HepG2 (cell line): Measurements from ENCODE around the gene ERBB3. TPM values are rescaled to one million over a fixed set of nuclear protein-coding genes. Genes with fewer than 3 reads are reported as not detected.

ENCODE experiments used
- HOXD1 ChIP-seq: sonication (generic); formaldehyde crosslinking; IDR thresholded peaks from 2 replicates; pipeline ENCODE4 v1.5.0; 2020; ENCODE audit warnings: missing genetic modification reagents
- MAFG ChIP-seq: sonication (generic); formaldehyde crosslinking; IDR thresholded peaks from 2 replicates; pipeline ENCODE4 v1.5.1; 2020; ENCODE audit warnings: mild to moderate bottlenecking, missing genetic modification reagents
- MIER3 ChIP-seq: IDR thresholded peaks from 2 replicates; pipeline ENCODE4 v1.6.1; 2016; ENCODE audit warnings: missing compliant biosample characterization, borderline replicate concordance
- MIXL1 ChIP-seq: IDR thresholded peaks from 2 replicates; pipeline ENCODE4 v1.6.1; 2016
- NFKBIZ ChIP-seq: IDR thresholded peaks from 2 replicates; pipeline ENCODE4 v1.6.1; 2018; ENCODE audit warnings: missing genetic modification reagents, missing compliant biosample characterization
- NR1H2 ChIP-seq: sonication (generic); formaldehyde crosslinking; IDR thresholded peaks from 2 replicates; pipeline ENCODE4 v1.8.1; 2022; ENCODE audit warnings: low read depth, missing genetic modification reagents, borderline replicate concordance
- RBFOX2 ChIP-seq: fragments of 200-400 bp; formaldehyde crosslinking; IDR thresholded peaks from 2 replicates; pipeline ENCODE4 v1.6.1; 2017; ENCODE audit warnings: low read depth, mild to moderate bottlenecking, low read length
- REXO4 ChIP-seq: sonication (generic); formaldehyde crosslinking; IDR thresholded peaks from 2 replicates; pipeline ENCODE4 v1.8.0; 2022; ENCODE audit warnings: missing genetic modification reagents, mild to moderate bottlenecking, borderline replicate concordance
- RNF2 ChIP-seq: fragments of 450-650 bp; conservative IDR thresholded peaks from 2 replicates; pipeline ENCODE4 v1.6.1; 2016; ENCODE audit warnings: low read depth
- ZNF430 ChIP-seq: sonication (generic); formaldehyde crosslinking; IDR thresholded peaks from 2 replicates; pipeline ENCODE4 v1.9.0; 2021; ENCODE audit warnings: mild to moderate bottlenecking, missing genetic modification reagents
- ZNF776 ChIP-seq: sonication (generic); formaldehyde crosslinking; IDR thresholded peaks from 2 replicates; pipeline ENCODE4 v1.4.0; 2020; ENCODE audit warnings: mild to moderate bottlenecking, missing genetic modification reagents
- ZSCAN20 ChIP-seq: sonication (generic); formaldehyde crosslinking; IDR thresholded peaks from 2 replicates; pipeline ENCODE4 v1.4.0; 2020; ENCODE audit warnings: missing genetic modification reagents, mild to moderate bottlenecking, borderline replicate concordance
- polyA plus RNA-seq, 8 experiments: library from polyadenylated mRNA; depleted of rRNA in 3 of 8; stranded (reverse) in 7 of 8; unstranded in 1 of 8; fragments of >200 nt; fragmentation: Illumina TruSeq in 4 of 8; extraction: Trizol in 4 of 8; gene quantifications; 2 replicates each; pipeline versions ENCODE4 v1.2.1 to v1.2.3, GENCODE V29; 2011 to 2016; ENCODE audit warnings: low read depth in 4 of 8, missing spikeins in 1 of 8, mixed read lengths in 1 of 8; ENCODE audit not compliant: insufficient read depth in 1 of 8
- total RNA-seq, 5 experiments: library from RNA; depleted of rRNA; stranded (reverse); fragments of >200 nt; fragmentation: Illumina TruSeq; extraction: Trizol; gene quantifications; 2 replicates each; pipeline ENCODE4 v1.2.3, GENCODE V29; 2016; ENCODE audit warnings: low read depth in 1 of 5
- TF ChIP-seq, protein P1 (sequence below): sonication (generic); formaldehyde crosslinking; IDR thresholded peaks from 2 replicates; pipeline ENCODE4 v1.4.0; 2020; ENCODE audit warnings: missing genetic modification reagents
- TF ChIP-seq, protein P2 (sequence below): sonication (generic); formaldehyde crosslinking; IDR thresholded peaks from 2 replicates; pipeline ENCODE4 v1.9.0; 2021; ENCODE audit warnings: missing genetic modification reagents, borderline replicate concordance
- TF ChIP-seq, protein P3 (sequence below): sonication (generic); formaldehyde crosslinking; IDR thresholded peaks from 2 replicates; pipeline ENCODE4 v1.4.0; 2020; ENCODE audit warnings: missing genetic modification reagents
- TF ChIP-seq, protein P4 (sequence below): sonication (generic); formaldehyde crosslinking; IDR thresholded peaks from 2 replicates; pipeline ENCODE4 v1.4.0; 2020; ENCODE audit warnings: missing genetic modification reagents
- TF ChIP-seq, protein P5 (sequence below): sonication (generic); formaldehyde crosslinking; IDR thresholded peaks from 2 replicates; pipeline ENCODE4 v1.4.0; 2020; ENCODE audit warnings: missing genetic modification reagents

The ERBB3 gene
- total and polyA plus RNA-seq, 2 of the 13 experiments (the other 11 are each of a cell fraction or from before 2014, with no cell fraction given): 93.6 to 358 TPM

DNA sequence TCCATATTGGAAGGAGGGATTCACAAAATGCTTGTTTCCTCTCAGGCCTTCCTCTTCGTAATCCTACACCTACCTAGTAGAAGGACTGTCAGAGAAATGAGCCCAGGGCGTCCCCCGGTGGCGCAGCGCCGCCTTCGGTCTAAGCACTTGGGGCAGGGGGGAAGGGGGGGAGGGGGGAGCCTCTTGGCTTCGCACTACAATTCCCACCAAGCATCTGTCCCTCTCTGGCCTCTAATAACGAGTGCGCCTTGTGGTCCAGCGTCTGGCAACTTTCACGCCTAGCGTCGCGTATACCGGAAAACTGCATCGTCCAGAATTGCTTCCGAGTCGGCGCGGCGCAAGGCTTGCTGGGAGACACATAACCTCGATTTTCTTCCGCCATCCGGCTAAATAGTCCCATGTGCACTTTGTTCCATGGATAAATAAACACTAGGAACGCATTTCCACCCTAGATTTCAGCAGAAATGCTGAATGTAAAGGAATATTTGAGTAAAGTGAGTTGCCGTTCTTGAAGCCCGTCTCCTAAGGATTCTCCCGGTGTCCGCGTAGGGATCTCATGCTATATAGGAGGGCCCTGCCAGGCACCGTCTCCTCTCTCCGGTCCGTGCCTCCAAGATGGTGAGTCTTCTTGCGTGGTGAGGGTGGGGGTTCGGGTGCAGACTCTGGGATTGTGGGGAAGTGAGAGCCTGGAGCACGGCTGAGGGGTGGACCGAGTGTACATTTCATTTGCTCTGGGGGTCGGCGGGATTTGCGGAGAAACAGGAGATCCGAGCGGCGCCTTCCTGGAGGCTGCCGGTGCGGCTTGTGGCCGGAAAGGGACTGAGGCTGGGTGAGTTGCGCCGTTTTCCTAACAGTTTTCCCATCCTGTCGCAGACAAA is 38.2 kb upstream of the ERBB3 start, which contains the start of gene RPS26 (continued):
- TF ChIP-seq, protein P1, sequence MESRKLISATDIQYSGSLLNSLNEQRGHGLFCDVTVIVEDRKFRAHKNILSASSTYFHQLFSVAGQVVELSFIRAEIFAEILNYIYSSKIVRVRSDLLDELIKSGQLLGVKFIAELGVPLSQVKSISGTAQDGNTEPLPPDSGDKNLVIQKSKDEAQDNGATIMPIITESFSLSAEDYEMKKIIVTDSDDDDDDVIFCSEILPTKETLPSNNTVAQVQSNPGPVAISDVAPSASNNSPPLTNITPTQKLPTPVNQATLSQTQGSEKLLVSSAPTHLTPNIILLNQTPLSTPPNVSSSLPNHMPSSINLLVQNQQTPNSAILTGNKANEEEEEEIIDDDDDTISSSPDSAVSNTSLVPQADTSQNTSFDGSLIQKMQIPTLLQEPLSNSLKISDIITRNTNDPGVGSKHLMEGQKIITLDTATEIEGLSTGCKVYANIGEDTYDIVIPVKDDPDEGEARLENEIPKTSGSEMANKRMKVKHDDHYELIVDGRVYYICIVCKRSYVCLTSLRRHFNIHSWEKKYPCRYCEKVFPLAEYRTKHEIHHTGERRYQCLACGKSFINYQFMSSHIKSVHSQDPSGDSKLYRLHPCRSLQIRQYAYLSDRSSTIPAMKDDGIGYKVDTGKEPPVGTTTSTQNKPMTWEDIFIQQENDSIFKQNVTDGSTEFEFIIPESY (CRISPR knock-in tag): 0 out of 2 replicates have a peak, but pooled peaks have one; percentile 18
- peak; percentile 68; the same call in 1 of the 2 replicates for TF ChIP-seq MIER3 (CRISPR knock-in tag)
- peak; percentile 87; the same call in 1 of the 2 replicates for TF ChIP-seq HOXD1 (CRISPR knock-in tag)
- no peak for TF ChIP-seq MAFG (CRISPR knock-in tag)
- peak; percentile 81; the same call in 1 of the 2 replicates for TF ChIP-seq ZNF430 (CRISPR knock-in tag)
- TF ChIP-seq, protein P2, sequence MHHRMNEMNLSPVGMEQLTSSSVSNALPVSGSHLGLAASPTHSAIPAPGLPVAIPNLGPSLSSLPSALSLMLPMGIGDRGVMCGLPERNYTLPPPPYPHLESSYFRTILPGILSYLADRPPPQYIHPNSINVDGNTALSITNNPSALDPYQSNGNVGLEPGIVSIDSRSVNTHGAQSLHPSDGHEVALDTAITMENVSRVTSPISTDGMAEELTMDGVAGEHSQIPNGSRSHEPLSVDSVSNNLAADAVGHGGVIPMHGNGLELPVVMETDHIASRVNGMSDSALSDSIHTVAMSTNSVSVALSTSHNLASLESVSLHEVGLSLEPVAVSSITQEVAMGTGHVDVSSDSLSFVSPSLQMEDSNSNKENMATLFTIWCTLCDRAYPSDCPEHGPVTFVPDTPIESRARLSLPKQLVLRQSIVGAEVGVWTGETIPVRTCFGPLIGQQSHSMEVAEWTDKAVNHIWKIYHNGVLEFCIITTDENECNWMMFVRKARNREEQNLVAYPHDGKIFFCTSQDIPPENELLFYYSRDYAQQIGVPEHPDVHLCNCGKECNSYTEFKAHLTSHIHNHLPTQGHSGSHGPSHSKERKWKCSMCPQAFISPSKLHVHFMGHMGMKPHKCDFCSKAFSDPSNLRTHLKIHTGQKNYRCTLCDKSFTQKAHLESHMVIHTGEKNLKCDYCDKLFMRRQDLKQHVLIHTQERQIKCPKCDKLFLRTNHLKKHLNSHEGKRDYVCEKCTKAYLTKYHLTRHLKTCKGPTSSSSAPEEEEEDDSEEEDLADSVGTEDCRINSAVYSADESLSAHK (CRISPR knock-in tag): no peak
- TF ChIP-seq ZNF776: no peak
- peak; percentile 68 for TF ChIP-seq RNF2
- TF ChIP-seq, protein P3, sequence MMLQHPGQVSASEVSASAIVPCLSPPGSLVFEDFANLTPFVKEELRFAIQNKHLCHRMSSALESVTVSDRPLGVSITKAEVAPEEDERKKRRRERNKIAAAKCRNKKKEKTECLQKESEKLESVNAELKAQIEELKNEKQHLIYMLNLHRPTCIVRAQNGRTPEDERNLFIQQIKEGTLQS: no peak
- TF ChIP-seq ZSCAN20 (CRISPR knock-in tag): peak; percentile 78; the same call in 1 of the 2 replicates
- no peak for TF ChIP-seq NR1H2
- peak; percentile 64 for TF ChIP-seq RBFOX2
- TF ChIP-seq, protein P4, sequence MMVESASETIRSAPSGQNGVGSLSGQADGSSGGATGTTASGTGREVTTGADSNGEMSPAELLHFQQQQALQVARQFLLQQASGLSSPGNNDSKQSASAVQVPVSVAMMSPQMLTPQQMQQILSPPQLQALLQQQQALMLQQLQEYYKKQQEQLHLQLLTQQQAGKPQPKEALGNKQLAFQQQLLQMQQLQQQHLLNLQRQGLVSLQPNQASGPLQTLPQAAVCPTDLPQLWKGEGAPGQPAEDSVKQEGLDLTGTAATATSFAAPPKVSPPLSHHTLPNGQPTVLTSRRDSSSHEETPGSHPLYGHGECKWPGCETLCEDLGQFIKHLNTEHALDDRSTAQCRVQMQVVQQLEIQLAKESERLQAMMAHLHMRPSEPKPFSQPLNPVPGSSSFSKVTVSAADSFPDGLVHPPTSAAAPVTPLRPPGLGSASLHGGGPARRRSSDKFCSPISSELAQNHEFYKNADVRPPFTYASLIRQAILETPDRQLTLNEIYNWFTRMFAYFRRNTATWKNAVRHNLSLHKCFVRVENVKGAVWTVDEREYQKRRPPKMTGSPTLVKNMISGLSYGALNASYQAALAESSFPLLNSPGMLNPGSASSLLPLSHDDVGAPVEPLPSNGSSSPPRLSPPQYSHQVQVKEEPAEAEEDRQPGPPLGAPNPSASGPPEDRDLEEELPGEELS: peak; percentile 60
- TF ChIP-seq REXO4 (CRISPR knock-in tag): no peak
- TF ChIP-seq, protein P5, sequence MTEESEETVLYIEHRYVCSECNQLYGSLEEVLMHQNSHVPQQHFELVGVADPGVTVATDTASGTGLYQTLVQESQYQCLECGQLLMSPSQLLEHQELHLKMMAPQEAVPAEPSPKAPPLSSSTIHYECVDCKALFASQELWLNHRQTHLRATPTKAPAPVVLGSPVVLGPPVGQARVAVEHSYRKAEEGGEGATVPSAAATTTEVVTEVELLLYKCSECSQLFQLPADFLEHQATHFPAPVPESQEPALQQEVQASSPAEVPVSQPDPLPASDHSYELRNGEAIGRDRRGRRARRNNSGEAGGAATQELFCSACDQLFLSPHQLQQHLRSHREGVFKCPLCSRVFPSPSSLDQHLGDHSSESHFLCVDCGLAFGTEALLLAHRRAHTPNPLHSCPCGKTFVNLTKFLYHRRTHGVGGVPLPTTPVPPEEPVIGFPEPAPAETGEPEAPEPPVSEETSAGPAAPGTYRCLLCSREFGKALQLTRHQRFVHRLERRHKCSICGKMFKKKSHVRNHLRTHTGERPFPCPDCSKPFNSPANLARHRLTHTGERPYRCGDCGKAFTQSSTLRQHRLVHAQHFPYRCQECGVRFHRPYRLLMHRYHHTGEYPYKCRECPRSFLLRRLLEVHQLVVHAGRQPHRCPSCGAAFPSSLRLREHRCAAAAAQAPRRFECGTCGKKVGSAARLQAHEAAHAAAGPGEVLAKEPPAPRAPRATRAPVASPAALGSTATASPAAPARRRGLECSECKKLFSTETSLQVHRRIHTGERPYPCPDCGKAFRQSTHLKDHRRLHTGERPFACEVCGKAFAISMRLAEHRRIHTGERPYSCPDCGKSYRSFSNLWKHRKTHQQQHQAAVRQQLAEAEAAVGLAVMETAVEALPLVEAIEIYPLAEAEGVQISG (CRISPR knock-in tag): peak; percentile 97
- TF ChIP-seq MIXL1: peak; percentile 72
- peak; percentile 60; the same call in 1 of the 2 replicates for TF ChIP-seq NFKBIZ (CRISPR knock-in tag)
